PC-3 (cell line): ENCODE measurements around the gene RGS17. TPM values are rescaled to one million over a fixed set of nuclear protein-coding genes. Genes with fewer than 3 reads are reported as not detected.

Source experiments
- ATAC-seq: fragments of 200-7000 bp; cut with Tn5 transposase; 2 replicates; pipeline ENCODE4 v1.9.1; 2020; ENCODE audit warnings: mild to moderate bottlenecking, moderate library complexity
- BruUV-seq: library from RNA; stranded (reverse); fragments of 400-500 nt; replicated peaks from 2 replicates; lab custom pipeline; 2021; lab: Mats Ljungman, UMichigan
- CTCF ChIA-PET: fragments of 300-600 bp; sonication (Branson Sonifier 250); formaldehyde crosslinking; loops from one replicate; lab custom pipeline; 2022; ENCODE audit warnings: antibody characterized with exemption; lab: Charles Lee
- POLR2A ChIA-PET: fragments of 300-600 bp; sonication (Branson Sonifier 250); formaldehyde crosslinking; loops from one replicate; lab custom pipeline; 2022; ENCODE audit warnings: antibody characterized with exemption; ENCODE audit not compliant: unreplicated experiment; lab: Charles Lee
- DNase-seq: peaks from one replicate; pipeline ENCODE4 v3.0.0-alpha.2; 2015
- H2AFZ ChIP-seq: fragments of 300-600 bp; sonication (generic); 2 replicates; pipeline ENCODE4 v1.6.0; 2016; ENCODE audit warnings: antibody characterized with exemption, low read length
- H3F3A ChIP-seq: fragments of 300-600 bp; sonication (generic); one replicate; pipeline ENCODE4 v1.6.0; 2017; ENCODE audit warnings: antibody characterized with exemption, low read length, control low read depth, mild to moderate bottlenecking; ENCODE audit not compliant: unreplicated experiment
- H3K27ac ChIP-seq: fragments of 300-600 bp; sonication (generic); 2 replicates; pipeline ENCODE4 v1.5.1; 2016; ENCODE audit warnings: mild to moderate bottlenecking, low read length
- H3K27me3 ChIP-seq: fragments of 300-600 bp; sonication (generic); 2 replicates; pipeline ENCODE4 v1.6.1; 2016; ENCODE audit warnings: low read length, mixed read lengths
- H3K36me3 ChIP-seq: fragments of 300-600 bp; sonication (generic); 2 replicates; pipeline ENCODE4 v1.6.1; 2016; ENCODE audit warnings: low read depth, mixed run types, low read length, mixed read lengths
- H3K4me1 ChIP-seq: fragments of 300-600 bp; sonication (generic); 2 replicates; pipeline ENCODE4 v1.5.1; 2016; ENCODE audit warnings: low read length; ENCODE audit not compliant: insufficient read depth
- H3K4me2 ChIP-seq: fragments of 300-600 bp; sonication (generic); 2 replicates; pipeline ENCODE4 v1.6.0; 2016; ENCODE audit warnings: low read length
- H3K4me3 ChIP-seq: fragments of 300-600 bp; sonication (generic); 2 replicates; pipeline ENCODE4 v1.5.1; 2016; ENCODE audit warnings: mild to moderate bottlenecking, low read length, mixed read lengths
- H3K79me2 ChIP-seq: fragments of 300-600 bp; sonication (generic); 2 replicates; pipeline ENCODE4 v1.6.1; 2017; ENCODE audit warnings: low read length, mixed read lengths
- H3K9ac ChIP-seq: fragments of 300-600 bp; sonication (generic); 2 replicates; pipeline ENCODE4 v1.6.0; 2016; ENCODE audit warnings: mild to moderate bottlenecking, low read length
- H3K9me2 ChIP-seq: fragments of 300-600 bp; sonication (generic); replicated peaks from 2 replicates; pipeline ENCODE4 v1.6.1; 2016; ENCODE audit warnings: mixed run types, low read length, mixed read lengths
- H3K9me3 ChIP-seq: fragments of 300-600 bp; sonication (generic); 2 replicates; pipeline ENCODE4 v1.6.1; 2016; ENCODE audit warnings: low read length, mixed read lengths
- H4K20me1 ChIP-seq: fragments of 300-600 bp; sonication (generic); 2 replicates; pipeline ENCODE4 v1.6.1; 2016; ENCODE audit warnings: low read length, mixed read lengths
- EZH2 ChIP-seq: fragments of 300-600 bp; sonication (generic); IDR thresholded peaks from one replicate; pipeline ENCODE4 v1.6.1; 2017; ENCODE audit warnings: antibody characterized with exemption, mild to moderate bottlenecking, low read length; ENCODE audit not compliant: unreplicated experiment
- EZH2phosphoT487 ChIP-seq: fragments of 300-600 bp; sonication (generic); IDR thresholded peaks from 2 replicates; pipeline ENCODE4 v1.6.1; 2018; ENCODE audit warnings: mild to moderate bottlenecking, antibody characterized with exemption, low read length, borderline replicate concordance
- intact Hi-C: fragments of 100-400 bp; cut with micrococcal nuclease; formaldehyde crosslinking; loops from 2 replicates; pipeline ENCODE4 v1.9.0; 2023
- total RNA-seq: library from RNA; depleted of rRNA; stranded (reverse); fragments of >200 nt; gene quantifications from 2 replicates; pipeline ENCODE4 v1.2.3, GENCODE V29; 2014
- TF ChIP-seq, protein P1 (sequence below): fragments of 300-600 bp; sonication (generic); conservative IDR thresholded peaks from 2 replicates; pipeline ENCODE4 v1.5.1; 2017; ENCODE audit warnings: antibody characterized with exemption, low read depth, mild to moderate bottlenecking, low read length

The RGS17 gene
- total RNA-seq, 1 experiment from 2014 or later = 1.4 TPM

DNA sequence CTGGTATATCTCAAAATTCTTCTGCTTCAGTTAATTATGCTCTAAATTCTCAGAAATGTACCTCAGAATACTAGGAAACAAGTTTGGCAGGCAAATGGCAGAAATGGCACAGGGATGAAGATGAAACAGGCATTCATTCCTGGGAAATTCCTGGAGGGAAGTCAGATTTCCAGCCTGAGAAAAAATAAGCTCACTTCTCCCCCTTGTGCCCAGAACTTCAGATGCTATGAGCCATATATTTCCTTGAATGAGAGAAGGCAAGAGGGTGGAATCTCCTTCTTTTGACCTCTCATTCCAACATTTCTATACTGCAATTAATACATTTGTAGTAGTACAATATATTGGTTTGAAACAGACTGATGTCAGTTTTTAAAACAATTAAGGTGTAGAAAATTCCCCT, 22.8 kb downstream of the RGS17 start:
- Histone ChIP-seq H3K79me2 (no peaks in the 10 kb centered on the region), H3K36me3 (no peaks in the 10 kb centered on the region), H3K9me2 (no peaks in the 10 kb centered on the region), H3K27ac (no peak overlapping the region), H3K9me3 (no peaks in the 10 kb centered on the region), H3K4me3 (no peak overlapping the region), H3K9ac (no peak overlapping the region), H3F3A (no peaks in the 10 kb centered on the region), H4K20me1 (no peaks in the 10 kb centered on the region), H2AFZ (no peak overlapping the region), H3K27me3 (no peaks in the 10 kb centered on the region), H3K4me2 (no peak overlapping the region), H3K4me1 (no peaks in the 10 kb centered on the region)
- DNase-seq = peak; percentile 50
- BruUV-seq = no TSS peak
- TF ChIP-seq, protein P1, sequence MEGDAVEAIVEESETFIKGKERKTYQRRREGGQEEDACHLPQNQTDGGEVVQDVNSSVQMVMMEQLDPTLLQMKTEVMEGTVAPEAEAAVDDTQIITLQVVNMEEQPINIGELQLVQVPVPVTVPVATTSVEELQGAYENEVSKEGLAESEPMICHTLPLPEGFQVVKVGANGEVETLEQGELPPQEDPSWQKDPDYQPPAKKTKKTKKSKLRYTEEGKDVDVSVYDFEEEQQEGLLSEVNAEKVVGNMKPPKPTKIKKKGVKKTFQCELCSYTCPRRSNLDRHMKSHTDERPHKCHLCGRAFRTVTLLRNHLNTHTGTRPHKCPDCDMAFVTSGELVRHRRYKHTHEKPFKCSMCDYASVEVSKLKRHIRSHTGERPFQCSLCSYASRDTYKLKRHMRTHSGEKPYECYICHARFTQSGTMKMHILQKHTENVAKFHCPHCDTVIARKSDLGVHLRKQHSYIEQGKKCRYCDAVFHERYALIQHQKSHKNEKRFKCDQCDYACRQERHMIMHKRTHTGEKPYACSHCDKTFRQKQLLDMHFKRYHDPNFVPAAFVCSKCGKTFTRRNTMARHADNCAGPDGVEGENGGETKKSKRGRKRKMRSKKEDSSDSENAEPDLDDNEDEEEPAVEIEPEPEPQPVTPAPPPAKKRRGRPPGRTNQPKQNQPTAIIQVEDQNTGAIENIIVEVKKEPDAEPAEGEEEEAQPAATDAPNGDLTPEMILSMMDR = peak; percentile 64
- no peak for TF ChIP-seq EZH2phosphoT487
- intact Hi-C loops = loop anchor here (1.0 to 5.0 kb wide), 3 partner anchors 18 to 204 kb away; no protein-coding TSS in a partner anchor
- peak; percentile 45; the same call in 1 of the 2 replicates for ATAC-seq
- CTCF ChIA-PET = interaction anchor here (0.9 to 1.0 kb wide), 2 partner anchors 19 to 76 kb away, joined by 4 read pairs; no protein-coding TSS in a partner anchor
- POLR2A ChIA-PET = no interaction called here

DNA sequence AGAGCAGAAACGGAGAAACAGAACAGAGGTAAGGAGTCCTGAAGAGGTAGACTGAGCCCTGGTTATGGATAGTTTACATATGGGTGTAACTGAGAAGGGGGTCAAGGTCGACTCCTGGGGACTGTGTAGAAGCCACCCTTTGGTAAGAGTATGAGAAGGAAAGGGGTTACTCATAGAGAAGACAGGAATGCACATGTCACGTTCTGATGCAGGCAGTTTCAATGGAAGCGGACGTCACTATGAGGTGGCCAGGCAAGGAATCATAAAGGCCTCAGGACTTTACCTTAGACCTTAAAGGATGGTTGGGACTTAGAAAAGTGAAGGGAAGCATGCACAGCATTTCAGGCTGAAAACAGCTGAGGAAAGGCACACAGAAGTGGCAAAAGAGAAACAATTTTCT, 25.1 kb downstream of the RGS17 start:
- TF ChIP-seq, protein P1 = no peak
- TF ChIP-seq EZH2phosphoT487 (no peak), EZH2 (no peak)
- BruUV-seq = no TSS peak
- Histone ChIP-seq H3K27ac (no peak overlapping the region), H3K9me3 (no peaks in the 10 kb centered on the region), H3F3A (no peaks in the 10 kb centered on the region), H3K4me2 (no peak overlapping the region), H3K79me2 (no peaks in the 10 kb centered on the region), H3K9ac (no peak overlapping the region), H3K27me3 (no peaks in the 10 kb centered on the region), H2AFZ (no peak overlapping the region), H4K20me1 (no peaks in the 10 kb centered on the region), H3K4me1 (no peaks in the 10 kb centered on the region), H3K36me3 (no peaks in the 10 kb centered on the region), H3K4me3 (no peak overlapping the region), H3K9me2 (no peaks in the 10 kb centered on the region)
- intact Hi-C loops = loop anchor here (5.0 kb wide), 1 partner anchor 206 kb away; no protein-coding TSS in a partner anchor
- CTCF ChIA-PET = no interaction called here
- POLR2A ChIA-PET = no interaction called here
- no peak for DNase-seq
- no peak for ATAC-seq

DNA sequence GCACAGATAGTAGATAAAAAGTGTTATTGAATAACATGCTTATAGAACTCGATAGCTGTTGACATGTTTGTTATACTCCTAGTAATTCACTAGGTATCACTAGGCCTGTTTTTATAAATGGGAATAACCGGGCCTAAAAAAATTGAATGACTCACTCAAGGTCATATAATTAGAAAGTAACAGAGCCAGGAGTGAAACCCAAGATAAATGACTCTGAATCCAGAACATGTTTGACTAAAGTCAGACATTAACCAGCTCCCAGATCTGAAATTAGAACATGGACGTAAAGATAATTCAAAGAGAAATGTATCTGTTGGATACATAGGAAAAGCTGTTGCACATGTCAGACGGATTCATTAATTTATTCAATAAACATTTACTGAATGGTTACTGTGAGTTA, 26.9 kb downstream of the RGS17 start:
- Histone ChIP-seq H3K4me2 (no peak overlapping the region), H3K4me3 (no peak overlapping the region), H3K4me1 (no peaks in the 10 kb centered on the region), H3K9ac (no peak overlapping the region), H3K27ac (no peak overlapping the region), H3F3A (no peaks in the 10 kb centered on the region), H3K9me3 (no peaks in the 10 kb centered on the region), H3K9me2 (no peaks in the 10 kb centered on the region), H3K27me3 (no peaks in the 10 kb centered on the region), H4K20me1 (no peaks in the 10 kb centered on the region), H2AFZ (no peak overlapping the region), H3K36me3 (no peaks in the 10 kb centered on the region), H3K79me2 (no peaks in the 10 kb centered on the region)
- intact Hi-C loops = no loop called here
- no TSS peak for BruUV-seq
- no peak for DNase-seq
- no peak for ATAC-seq
- ChIA-PET POLR2A (no interaction called here), CTCF (no interaction called here)
- TF ChIP-seq, protein P1 = no peak
- TF ChIP-seq EZH2phosphoT487 = no peak
- TF ChIP-seq EZH2 = no peak
